GM19455 (cell line): ENCODE measurements around the gene DUOXA2.
A peak's percentile ranks its signal among the peaks of the same experiment; 100 is the strongest.

Source experiments
- ATAC-seq: cut with Tn5 transposase; IDR thresholded peaks from one replicate; pipeline ENCODE4 v1.9.1; 2021; ENCODE audit not compliant: unreplicated experiment

DUOXA2 gene

DNA sequence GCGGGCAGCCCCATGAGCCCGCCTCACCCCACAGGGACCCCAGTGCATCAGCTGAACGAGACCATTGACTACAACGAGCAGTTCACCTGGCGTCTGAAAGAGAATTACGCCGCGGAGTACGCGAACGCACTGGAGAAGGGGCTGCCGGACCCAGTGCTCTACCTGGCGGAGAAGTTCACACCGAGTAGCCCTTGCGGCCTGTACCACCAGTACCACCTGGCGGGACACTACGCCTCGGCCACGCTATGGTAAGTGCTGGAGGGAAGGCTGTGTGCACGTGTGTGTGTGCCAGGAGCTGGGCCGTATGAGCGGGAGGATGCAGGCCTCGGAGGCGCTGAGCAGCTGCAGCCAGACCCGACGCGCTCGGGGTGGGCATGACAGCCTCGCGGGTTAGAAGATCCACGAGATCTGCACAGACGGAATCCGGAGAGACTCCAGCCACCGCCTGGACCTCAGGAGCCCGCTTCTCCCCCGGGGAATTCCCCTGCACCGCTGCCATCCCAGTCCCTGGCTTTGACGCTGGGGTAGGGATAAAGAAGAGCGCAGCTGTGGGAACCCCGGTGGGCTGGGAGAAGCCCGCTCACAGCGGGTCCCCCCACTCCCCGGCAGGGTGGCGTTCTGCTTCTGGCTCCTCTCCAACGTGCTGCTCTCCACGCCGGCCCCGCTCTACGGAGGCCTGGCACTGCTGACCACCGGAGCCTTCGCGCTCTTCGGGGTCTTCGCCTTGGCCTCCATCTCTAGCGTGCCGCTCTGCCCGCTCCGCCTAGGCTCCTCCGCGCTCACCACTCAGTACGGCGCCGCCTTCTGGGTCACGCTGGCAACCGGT is 2.6 kb downstream of the DUOXA2 start:
- no peak for ATAC-seq

DNA sequence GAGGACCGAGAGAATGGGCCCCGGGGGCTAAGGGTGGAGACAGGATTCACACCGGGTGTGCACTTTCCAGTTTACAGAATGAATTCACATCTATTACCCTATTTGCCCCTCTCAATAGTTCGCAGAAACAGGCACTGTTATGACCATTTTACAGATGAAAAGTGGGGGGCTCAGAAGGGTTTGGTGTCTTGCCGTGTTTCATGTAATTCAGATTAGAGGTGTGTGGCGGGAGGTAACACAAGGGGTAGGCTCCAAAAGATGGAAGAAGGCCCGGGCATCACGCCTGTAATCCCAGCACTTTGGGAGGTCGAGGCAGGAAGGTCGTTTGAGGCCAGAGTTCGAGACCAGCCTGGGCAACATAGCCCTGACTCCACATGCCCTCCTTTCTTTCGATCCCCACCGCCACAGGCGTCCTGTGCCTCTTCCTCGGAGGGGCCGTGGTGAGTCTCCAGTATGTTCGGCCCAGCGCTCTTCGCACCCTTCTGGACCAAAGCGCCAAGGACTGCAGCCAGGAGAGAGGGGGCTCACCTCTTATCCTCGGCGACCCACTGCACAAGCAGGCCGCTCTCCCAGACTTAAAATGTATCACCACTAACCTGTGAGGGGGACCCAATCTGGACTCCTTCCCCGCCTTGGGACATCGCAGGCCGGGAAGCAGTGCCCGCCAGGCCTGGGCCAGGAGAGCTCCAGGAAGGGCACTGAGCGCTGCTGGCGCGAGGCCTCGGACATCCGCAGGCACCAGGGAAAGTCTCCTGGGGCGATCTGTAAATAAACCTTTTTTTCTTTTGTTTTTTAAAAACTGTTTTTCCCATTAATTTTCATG is 3.4 kb downstream of the DUOXA2 start:
- no peak for ATAC-seq

DNA sequence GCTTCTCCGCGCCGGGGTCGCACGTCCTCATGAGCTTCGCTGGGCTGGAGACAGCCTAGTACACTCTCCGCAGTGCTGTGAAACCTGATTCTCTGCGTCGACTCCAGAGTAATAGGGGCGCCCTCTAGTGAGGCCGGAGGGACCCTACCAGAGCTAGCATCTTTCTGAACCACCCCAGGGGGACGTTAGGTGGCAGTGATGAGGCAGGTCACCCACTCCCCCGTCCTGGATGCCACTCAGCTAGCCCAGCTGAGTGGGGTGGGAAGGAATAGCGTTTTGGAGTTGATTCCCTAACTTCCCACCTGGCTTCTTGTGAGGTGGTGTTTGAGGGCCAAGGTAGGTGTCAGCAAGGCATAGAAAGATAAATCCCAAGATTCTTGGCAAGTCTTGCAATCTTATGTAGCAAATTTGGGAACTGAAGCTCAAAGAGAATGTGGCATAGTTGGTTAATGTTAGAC is 4.0 kb downstream of the DUOXA2 start:
- peak; percentile 82 for ATAC-seq

DNA sequence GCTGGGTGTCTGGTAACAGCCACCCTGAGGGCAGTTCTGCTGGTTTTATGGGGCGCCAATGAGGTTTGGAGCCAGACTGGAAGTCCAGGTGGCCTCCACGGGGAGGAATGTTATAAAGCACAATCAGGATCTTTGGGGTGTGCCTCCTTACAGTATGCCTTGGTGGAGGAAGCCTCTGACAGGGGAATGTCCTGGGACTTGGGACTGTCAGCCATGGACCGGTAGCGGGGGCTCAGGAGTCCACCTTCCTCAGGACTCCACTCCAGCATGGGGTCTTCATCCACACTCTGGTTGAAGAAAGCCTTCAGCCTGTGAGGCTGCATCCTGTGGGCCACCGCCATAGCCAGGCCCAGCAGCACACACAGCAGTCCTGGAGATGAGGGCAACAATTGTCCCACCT is 4.9 kb downstream of the DUOXA2 start:
- no peak for ATAC-seq

DNA sequence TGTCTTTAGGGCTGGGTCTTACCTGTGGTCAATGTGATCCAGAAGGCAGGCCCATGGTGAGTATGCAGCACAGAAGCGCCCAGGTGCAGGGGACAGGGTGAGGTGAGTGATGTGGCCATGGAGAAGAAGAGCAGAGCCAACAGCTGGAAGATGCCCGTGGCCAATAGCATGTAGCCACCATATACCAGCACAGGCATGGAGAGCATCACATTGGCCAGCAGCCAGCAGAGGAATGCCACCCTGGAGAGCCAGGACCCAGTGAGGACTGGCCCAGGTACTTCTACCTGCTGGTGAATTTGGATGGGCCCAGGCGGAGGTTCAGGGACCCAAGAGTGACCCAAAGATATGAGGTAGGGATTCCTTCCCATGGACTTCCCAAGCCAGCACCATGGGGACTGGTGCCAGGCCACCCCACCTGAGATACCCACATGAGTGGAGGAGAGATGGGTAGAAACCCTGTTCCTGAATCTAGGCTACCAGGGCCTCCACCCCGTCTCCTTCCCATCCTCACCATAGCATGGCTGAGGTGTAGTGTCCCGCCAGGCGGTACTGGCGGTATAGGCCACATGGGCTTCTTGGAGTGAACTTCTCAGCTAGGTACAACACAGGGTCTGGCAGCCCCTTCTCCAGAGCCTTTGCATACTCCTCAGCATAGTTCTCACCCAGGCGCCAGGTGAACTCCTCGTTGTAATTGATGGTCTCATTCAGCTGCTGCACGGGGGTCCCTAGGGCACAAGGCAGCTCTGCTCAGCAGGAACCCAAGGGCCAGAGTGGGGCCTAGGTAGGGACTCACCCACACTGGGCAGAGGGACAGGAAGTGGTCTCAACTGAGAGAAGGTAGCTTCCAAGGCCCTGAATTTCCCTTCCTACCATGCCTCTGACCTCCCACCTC is 6.2 kb downstream of the DUOXA2 start:
- no peak for ATAC-seq

DNA sequence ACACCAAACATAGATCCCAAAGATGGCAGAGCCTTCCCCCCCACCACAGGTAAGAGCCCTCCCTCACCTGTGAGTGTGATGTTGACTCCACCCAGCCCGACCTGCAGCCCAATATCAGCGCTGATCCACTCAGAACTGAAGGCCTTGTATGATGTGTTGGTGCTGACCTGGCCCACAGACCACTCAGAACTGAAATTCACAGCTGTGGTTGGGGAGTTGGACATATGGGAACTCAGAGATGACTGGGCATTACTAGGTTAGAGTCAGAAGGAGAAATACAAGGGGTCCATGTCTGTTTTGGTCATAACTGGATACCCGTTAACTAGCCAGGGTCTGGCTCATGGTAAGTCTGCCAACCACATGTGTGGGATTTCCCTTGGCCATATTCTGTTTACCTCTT is 6.9 kb downstream of the DUOXA2 start:
- ATAC-seq: no peak

DNA sequence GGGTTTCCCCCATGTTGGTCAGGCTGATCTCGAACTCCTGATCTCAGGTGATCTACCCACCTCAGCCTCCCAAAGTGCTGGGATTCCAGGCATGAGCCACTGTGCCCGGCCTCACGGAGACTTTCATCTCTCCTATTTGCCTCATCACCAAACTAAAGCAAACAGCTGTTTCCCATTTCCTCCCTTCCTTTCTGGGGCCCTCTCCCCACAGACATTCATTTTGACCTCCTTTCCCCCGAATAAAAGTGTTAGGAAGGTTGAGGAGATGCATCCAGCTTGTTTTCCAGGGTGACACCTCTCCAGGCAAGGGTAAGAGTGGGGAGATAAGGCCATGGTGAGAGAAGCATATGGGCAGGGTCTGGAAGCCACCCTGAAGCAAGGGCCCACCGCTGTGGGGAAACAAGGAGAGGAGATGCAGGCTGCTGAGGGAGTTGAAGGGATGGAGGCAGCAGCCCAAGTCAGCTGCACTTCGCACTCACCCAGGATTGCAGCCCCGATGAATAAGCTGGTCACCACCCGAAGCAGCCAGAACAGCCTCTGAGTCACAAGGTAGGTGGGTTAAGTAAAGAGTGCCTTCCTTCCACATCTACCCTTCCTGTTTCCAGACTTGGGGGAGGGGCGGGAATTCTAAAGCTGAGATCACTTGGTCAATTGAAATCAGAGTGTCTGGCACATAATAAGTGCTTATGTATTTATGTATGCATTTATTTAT is 7.7 kb downstream of the DUOXA2 start:
- ATAC-seq: no peak

DNA sequence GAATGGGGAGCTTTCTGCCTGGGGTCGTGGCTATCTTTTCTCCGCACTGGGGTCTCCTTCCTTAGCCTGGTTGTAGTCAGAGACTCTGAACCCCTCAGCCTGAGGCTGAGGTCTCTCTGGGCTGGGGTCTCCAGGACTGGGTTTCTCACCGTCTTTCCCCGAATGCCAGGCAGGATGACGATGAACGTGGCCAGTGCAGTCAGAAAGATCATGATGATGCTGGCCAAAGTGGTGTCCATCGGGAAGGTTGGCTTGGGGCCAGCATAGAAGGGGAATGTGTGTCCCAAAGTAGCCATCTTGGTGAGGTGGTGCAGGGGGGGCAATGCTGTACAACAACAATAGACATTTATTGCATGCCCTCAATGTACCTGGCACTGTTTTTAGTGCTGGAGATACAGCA is 8.6 kb downstream of the DUOXA2 start:
- no peak for ATAC-seq

DNA sequence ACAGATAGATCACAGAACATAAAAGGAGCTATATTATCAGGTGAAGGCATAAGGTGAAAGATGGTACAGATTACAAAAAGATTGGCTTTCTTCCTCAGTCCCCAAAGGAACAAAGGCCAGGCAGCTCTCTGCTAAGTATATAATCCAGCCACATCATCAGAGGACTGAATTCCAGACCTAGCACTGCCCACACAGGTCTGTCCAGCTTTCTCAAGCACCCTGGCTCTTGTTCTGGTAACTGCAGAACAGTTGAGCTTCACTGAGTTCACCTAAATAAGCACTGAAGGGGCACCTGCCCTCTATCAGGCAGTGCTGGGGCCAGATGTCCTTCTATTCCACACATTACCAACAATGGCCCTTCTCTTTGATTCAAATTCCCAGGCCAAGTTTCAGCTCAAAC is 9.3 kb downstream of the DUOXA2 start:
- no peak for ATAC-seq

DNA sequence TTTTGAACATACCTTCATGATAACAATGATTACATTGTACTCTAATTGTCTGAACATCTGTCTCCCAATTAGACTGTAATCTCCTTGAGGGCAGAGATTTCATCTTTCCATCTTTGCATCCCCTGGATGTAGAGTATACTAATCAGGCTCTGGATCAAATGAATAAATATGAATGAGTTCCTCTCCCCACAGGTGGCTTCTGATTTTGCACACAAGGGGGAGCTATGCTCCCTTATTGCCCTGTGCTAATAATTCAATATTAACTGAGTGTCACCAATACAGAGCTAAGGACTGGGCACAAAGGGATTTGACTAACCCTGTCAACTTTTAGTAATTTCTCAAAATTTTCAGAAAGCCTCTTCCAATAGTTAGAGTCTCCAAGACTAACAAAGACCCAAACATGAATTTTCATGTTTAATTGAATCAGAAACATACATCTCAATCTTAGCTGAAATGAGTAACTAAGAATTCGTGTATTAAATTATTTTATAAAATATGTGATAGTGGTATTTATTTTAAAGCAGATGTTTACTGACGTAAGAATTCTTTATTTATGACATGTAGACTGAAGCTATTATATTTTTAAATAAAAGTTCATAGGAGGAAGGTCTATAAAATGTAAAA is 12.5 kb downstream of the DUOXA2 start:
- no peak for ATAC-seq

DNA sequence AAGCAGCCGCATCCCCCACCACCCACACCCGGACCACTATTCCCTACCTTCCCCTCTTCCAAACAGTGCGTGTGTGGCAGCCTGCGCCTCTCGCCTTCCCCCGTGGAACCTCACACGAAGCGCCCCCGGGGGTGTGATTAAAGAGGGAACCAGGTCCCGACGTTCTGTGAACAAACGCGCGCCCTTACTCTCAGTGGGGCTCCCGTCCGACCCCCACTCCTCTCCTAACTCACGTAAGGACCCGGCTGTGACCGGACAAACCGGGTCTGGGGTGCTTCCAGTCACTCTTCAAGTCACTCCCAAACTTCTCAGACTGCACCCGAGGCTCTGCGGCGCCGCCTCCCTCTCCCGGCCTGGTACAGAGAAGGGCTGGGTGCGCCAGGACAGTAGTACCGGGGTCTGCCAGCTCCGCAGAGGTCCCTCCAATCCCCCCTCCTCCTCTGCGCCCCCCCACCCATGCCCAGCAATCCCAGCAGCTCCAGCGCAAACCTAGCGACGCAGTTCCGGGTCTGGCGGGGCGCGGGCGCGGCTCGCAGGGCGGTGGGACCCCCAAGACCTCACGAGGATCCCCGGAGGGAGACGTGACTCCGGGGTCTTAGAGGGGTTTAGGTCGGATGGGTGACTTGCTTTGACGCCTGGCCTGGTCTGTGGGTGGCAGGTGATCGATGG is 15.0 kb downstream of the DUOXA2 start:
- ATAC-seq: no peak

DNA sequence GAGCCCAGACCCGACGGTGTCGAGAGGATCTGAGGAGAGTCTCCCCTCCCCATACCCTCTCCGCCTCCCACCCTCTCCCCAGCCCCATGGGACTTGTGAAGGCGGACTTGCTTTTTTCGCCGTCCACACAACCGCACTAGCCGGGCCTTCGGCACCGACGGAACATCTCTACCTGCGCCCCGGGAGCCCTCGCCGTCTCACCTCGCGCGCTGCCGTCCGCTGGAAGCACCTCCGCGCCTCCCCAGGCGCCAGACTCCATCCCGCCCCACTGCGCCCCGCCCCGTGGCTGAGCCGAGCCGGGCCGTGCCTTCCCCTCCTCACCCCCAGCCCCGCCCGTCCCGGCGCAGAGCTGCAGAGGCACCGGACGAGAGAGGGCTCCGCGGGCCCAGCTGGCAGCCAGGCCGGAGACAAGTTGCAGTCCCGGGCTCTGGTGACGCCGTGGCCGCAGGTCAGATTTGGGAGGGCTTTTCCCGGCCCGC is 15.6 kb downstream of the DUOXA2 start, which contains the start of the genes DUOX1 and DUOXA1:
DUOX1 (plus strand) TSS at position 344 of the 479 bp plus-strand sequence. CDS start 1,973 bp downstream, outside the sequence.
DUOXA1 (minus strand) TSS at position 229 of the 479 bp plus-strand sequence. CDS start 6,865 bp downstream, outside the sequence.
- ATAC-seq: no peak

DNA sequence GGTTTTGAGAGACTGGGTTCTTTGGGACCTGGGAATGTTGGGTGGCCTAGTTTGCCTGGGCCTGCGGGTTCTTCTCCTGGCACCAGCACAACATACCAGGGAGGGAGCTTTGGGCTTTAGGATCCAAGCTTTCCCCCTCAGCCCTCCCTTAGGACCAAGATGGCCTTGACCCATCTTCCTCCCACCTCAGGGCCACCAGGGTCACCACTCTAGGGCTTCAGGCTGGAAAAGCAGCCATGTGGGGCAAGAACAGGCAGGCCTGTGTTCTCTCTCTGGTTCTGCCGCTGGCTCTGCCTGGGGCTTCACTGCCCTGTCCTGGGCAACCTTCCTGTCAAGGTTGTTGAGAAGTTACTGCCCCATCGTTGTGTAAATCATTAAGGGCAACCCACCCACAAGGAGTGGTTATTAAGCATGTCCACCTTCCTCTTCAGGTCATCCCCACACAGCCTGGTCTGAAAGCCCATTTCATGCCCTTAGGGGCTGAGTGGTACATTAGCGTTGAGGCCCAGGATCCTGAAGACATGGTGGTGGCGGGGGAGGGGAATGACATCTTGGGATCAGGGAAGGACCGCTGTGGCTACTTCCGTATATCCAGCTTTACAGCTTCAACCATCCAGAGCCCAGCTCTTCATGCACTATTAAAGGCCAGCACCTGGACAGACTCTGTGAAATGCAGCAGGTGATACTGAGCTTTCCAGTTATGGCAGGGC is 16.3 kb downstream of the DUOXA2 start:
- ATAC-seq: no peak

DNA sequence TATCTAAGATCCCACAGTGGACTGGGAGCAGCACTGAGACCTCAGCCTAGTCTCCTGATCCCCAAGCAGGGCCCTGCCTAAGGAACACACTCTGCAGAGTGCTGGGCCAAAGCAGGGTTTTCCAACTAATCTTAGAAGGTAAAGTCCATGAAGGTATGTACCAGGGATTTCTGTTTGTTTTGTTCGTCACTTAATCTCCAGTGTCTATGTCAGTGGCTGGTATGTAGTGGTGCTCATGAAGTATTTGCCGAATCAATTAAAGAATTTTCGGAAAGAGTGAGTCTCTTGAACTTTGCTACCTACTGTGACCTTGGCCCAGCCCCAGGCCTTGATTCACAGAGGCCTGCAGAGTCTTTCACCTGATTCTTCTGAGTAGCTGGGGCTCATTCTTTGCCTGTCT is 17.4 kb downstream of the DUOXA2 start:
- no peak for ATAC-seq

DNA sequence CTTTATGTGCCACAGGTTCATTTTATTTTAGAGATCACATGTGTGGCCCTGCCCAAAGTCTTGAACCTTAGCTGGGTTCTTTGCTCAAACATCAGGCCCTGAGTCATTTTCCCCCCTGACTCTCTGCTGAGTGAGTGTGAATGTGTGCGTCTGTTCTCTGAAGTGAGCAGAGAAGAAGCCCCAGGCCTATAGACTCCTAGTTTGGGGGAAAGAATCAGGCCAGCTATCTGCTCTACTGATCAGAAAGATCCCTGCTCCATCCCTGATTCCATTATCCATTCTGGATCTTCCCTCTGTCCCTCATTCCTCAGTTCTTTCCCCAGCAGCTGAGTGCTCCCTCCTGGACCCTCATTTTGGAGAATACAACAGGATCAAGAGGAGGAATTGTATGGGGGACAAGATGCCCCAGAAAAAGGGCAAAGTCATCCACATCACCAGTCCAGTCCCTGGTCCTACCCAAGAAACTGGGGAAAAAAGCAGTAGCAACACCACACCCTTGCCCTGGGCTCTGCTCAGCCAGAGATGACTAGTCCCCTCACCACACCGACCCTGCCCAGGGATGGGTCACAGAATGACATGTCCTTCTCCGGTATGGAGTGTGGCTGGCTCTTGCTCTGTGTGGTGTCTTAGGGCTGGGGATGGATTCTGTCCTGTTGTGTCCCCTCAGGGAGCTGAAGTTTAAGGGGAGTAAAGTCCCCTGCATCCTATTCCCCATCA is 18.9 kb downstream of the DUOXA2 start:
- no peak for ATAC-seq

DNA sequence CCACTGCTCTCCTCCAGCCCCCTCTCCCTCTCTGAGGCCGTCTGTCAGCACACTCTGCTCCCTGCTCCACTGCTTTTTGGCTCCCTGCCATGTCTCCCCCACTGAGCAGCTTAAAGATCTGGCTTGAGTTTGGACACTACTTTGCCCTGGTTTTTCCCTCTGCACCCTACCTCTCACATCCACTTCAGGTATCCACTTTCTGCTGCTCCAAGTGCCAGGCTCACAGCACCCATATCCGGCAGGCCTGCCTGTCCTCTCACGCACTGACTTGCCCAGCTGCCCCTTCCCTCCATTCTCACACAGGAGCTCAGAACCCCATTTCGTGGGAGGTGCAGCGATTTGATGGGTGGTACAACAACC is 19.4 kb downstream of the DUOXA2 start:
- ATAC-seq: no peak

DNA sequence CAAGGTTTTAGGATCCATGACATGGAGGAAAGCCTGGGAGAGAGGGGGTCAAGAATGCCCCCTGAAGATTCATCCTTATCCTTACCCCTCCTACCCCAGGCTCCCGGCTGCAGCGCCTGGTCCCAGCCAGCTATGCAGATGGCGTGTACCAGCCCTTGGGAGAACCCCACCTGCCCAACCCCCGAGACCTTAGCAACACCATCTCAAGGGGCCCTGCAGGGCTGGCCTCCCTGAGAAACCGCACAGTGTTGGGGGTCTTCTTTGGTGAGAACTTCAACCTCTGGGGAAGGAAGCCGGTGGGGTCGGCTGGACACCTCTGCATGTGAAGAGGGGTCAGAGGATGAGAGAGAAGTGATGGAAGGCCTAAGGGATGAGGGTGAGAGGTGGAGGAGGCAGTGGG is 19.9 kb downstream of the DUOXA2 start:
- ATAC-seq: no peak
